Vagina (tissue), 2 donors: ENCODE measurements around the gene BLNK.

Experiments used
- CTCF ChIP-seq, 3 experiments: fragments of 450-650 bp in 2 of 3; fragments of 200-600 bp in 1 of 3; sonication (generic) in 1 of 3; IDR thresholded peaks; one replicate each; pipeline ENCODE4 v1.5.1; 2017 to 2019; ENCODE audit warnings: antibody characterized with exemption in 3 of 3, mild to moderate bottlenecking in 2 of 3, moderate library complexity in 2 of 3
- POLR2A ChIP-seq, 2 donors: fragments of 450-650 bp; IDR thresholded peaks; one replicate each; pipeline ENCODE4 v1.6.1; 2017; ENCODE audit warnings: antibody characterized with exemption in 2 of 2, mild to moderate bottlenecking in 2 of 2, moderate library complexity in 2 of 2

- no peak for TF ChIP-seq CTCF (IDR thresholded peaks at IDR 0.05)
- TF ChIP-seq POLR2A (IDR thresholded peaks at IDR 0.05) = no peak
These were observed 4.5 kb upstream of the BLNK start for GRCh38 chr10:96275685-96276418.
